Activated T-cell treated with anti-CD3 and anti-CD28 coated beads, Interleukin-2, amount 50 U/mL, for 1 hour (primary cell): ENCODE results near the gene ZC2HC1C.
"Not testable (repeated sequence)": the region's sequence is repeated elsewhere in the genome, so short reads cannot be mapped to it uniquely, and the experiment has no call there.

ENCODE experiments used
- DNase-seq: peaks from one replicate; pipeline ENCODE4 v3.0.0-alpha.2; 2020

The ZC2HC1C gene

DNA sequence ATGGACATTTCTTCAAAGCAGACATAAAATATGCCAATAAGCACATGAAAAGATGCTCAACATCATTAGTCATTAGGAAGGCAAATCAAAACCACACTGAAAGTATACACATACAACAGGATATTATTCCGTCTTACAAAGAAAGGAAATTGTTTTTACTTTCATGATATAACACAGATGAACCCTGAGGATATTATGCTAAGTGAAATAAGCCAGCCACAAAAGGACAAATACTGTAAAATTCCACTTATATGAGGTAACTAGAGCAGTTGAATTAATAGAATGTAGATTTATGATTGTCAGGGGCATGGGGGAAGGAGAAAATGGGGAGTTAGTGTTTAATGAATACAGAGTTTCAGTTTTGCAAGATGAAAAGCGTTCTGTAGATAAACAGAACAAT lies 9.8 kb upstream of the ZC2HC1C start:
- no peak for DNase-seq

GRCh38 chr14:75060420-75060819 lies 9.0 kb upstream of the ZC2HC1C start:
- no peak for DNase-seq

- peak; percentile 21 for DNase-seq
Measured at GRCh38 chr14:75063013-75063412, 6.4 kb upstream of the ZC2HC1C start.

DNA sequence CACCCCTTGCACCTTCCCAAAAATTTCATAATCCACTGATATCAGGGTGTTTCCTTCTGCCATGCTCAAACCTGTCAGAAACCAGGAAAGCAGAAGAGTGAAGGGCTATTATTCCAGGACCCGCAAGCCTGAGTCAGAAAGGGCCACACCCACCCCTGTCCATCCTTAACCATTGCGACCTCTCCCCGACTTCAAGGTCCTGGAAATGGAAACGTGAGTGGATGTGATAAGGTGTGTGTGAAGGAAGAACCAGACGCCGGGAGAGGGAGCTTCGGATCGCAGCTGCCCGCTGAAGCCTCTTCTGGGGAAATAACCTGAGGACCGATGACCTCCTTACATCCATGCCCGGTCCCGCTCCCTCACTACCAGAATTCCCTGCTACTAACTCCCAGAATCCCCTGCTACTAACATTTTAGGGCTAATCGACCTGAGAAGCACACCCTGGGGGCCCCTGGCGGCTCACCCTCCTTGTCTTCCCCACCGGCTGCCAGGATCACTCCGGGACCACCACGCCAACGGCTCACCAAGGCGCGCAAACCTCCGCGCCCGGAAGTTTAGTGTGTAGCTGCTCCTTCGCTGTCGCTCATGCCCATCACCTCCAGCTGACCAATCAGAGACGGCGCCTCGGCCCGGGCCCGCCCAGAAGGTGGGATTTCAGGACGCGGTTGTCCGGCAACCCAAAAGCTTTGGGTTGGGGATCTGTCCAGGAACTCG lies 5.8 kb upstream of the ZC2HC1C start, which contains the start of gene ACYP1:
ACYP1 (minus strand) TSS at position 534 of the 714 bp plus-strand sequence; CDS start at position 63, 471 bp downstream.
- peak; percentile 91 for DNase-seq

- no peak for DNase-seq
Measured at GRCh38 chr14:75064205-75064567, 5.3 kb upstream of the ZC2HC1C start.

GRCh38 chr14:75066691-75067090 lies 2.8 kb upstream of the ZC2HC1C start:
- no peak for DNase-seq

DNA sequence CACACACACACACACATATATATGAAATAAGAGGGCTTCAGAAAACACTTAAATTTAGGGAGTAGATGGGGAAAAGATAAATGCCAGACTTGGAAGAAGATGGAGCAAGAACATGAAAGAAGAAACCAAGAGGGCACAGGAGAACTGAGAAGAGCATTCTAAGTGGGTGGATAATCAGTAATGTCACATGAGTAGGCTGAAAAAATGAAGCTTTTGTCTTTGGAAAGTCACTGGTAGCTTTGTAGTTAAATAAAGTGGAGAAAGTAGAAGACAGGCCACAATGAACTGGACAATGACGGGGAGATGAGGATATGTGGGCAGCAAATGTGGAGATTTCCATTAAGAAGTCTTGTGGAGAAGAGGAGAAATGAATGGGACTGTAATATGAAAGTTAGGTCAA lies 2.2 kb upstream of the ZC2HC1C start:
- DNase-seq: no peak

- not testable (repeated sequence) for DNase-seq
Measured at GRCh38 chr14:75067765-75068164, 1.7 kb upstream of the ZC2HC1C start.

- DNase-seq: no peak
Measured at GRCh38 chr14:75068294-75069120, 934 bp upstream of the ZC2HC1C start.

- no peak for DNase-seq
Measured at GRCh38 chr14:75069811-75070145, 337 bp downstream of the ZC2HC1C start.

DNA sequence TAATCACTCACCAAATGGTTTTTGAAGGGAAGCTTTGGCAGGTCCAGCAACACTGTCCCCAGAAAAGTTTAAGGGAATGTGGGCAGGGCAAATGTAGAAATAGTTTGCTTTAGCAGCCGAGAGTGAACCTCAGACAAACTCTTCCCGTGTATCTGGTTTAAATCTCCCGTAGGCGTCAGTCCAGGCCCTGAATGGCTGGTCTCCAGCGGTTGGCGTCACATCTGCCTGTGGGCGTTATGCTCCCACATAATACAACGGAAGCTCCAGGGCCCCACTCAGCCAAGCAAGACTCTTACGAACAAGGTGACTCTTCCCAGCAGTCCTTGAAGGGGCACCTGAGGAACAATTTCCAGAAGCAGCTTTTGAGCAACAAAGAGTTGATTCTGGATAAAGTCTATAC lies 942 bp downstream of the ZC2HC1C start:
- DNase-seq: no peak

DNA sequence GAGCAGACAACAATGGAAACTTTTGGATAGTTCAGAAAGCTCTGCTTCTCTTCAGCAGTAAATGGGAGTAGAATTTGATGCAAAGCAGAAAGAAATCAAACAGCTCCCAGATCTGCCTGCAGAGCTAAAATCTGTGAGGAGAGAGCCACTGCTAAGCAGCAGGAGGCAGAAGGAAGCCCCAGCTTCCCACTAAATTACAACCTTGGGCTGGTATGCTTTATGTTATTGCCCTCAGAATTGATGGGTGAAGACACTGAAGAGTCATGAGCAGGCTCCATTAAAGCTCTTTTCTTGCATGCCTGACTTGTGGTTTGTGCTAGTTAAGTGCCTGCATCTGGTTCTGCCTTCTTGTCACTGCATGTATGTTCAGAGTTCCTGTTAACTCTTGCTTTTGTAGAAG lies 8.4 kb downstream of the ZC2HC1C start:
- no peak for DNase-seq

DNA sequence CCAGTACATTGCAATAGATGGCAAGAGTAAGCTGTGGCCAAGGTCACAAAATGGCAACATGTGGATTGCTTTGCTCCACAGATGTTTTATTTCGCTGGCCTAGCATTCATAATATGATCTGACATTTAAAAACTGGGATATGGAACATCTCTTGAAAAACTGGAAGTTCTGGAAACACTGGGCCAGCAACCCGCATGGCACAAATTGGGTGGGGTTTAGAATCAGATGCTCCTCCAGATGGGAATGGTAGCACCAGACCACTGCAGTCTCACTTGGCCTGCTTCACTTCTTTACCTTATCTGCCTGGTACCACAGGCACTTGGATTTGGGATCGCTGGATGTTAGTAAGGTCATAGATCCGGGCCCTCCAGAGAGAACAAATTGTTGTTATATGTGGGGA lies 10.1 kb downstream of the ZC2HC1C start:
- DNase-seq: no peak

- no peak for DNase-seq
Measured at GRCh38 chr14:75081660-75082229, 12.3 kb downstream of the ZC2HC1C start.

- DNase-seq: no peak
Measured at GRCh38 chr14:75083271-75083670, 13.8 kb downstream of the ZC2HC1C start.

DNA sequence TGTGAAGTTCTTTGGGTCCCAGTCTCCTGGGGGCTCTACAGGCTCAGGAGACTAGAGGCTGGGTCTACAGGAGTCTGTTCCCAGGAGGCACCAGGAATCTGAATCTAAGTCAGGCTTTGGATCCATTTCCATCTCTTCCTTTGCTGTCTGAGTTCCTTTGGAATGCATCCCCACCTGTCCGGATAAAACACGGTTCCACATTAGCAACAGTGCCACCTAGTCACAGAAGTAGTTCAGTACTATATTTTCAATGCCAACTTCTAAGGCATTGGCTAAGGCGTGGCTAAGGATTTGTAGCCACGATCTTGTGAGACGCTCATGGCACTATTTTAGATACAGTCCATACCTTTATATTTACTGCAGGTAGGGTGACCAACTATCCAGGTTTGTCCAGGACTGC lies 15.1 kb downstream of the ZC2HC1C start:
- DNase-seq: no peak

DNA sequence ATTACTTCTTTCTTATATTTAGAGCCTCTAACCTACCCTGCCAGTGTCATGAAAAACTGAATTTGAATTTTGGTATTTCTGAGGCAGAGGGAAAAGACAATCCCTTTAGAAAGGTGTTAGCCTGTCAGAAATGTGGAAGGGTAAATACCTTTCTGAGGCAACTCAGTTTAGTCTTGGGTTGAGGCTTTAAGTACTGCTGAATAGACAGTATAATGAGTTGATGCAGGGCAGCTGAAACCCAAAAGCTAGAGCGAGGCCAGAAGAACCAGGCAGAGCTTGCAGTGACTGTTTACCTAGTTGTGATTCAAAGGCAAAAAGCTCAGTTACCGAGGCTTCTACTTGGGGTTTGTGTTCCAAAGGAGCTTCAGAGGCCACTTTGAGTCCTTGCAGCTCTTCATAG lies 18.7 kb downstream of the ZC2HC1C start:
- DNase-seq: no peak

GRCh38 chr14:75088566-75089373 lies 19.3 kb downstream of the ZC2HC1C start:
- no peak for DNase-seq

DNA sequence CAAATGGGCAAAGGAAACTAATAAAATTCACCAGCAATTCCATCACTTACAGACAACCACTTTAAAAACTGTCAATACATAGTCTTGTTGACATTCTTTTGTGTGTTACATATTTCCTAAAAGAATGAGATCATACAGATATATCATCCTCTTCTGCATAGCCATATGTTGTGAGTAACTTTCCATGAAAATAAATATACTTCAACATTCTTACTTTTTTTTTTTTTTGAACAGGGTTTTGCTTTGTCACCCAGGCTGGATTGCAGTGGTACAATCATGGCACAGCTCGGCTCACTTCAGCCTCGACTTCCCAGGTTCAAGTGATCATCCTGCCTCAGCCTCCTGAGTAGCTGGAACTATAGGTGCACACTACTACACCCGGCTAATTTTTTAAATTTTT lies 20.9 kb downstream of the ZC2HC1C start:
- DNase-seq: no peak

- no peak for DNase-seq
Measured at GRCh38 chr14:75091251-75091650, 21.8 kb downstream of the ZC2HC1C start.

GRCh38 chr14:75092698-75093097 lies 23.3 kb downstream of the ZC2HC1C start:
- DNase-seq: no peak

DNA sequence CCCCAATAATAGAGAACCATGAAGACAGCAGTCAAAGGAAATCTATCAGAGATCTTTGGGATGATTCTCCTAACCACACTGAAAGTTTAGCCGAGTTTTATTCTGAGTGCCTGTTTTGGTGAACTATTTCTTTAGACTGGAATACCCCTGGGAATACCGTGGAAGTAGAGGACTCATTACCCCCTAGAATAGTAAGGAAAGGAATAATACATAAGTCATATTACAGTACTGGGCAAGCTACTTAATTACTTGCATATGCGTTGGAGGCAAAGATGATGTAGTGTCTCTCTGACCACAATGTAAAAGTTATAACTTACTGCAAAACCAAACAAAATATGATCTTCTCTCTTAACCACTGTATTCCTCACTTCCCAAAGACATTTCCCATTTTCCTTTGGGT lies 25.5 kb downstream of the ZC2HC1C start:
- no peak for DNase-seq

DNA sequence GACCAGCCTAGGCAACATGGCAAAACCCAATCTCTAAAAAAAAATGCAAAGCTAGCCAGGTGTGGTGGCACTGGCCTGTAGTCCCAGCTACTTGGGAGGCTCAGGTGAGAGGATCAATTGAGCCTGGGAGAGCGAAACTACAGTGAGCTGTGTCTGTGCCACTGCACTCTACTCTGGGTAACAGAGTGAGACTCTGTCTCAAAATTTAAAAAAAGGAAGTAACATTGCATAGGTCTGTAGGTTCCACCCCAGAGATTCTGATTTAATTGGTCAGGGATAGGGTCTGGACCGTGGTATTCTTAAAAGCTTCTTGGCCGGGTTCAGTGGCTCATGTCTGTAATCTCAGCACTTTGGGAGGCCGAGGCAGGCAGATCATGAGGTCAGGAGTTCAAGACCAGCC lies 26.2 kb downstream of the ZC2HC1C start:
- DNase-seq: no peak
